ENCODE measurements around the gene TUBA3C. TPM values are rescaled to one million over a fixed set of nuclear protein-coding genes. Genes with fewer than 3 reads are reported as not detected.
"Not testable (repeated sequence)": the region's sequence is repeated elsewhere in the genome, so short reads cannot be mapped to it uniquely, and the experiment has no call there.

Gene TUBA3C
- not detected for total RNA-seq

DNA sequence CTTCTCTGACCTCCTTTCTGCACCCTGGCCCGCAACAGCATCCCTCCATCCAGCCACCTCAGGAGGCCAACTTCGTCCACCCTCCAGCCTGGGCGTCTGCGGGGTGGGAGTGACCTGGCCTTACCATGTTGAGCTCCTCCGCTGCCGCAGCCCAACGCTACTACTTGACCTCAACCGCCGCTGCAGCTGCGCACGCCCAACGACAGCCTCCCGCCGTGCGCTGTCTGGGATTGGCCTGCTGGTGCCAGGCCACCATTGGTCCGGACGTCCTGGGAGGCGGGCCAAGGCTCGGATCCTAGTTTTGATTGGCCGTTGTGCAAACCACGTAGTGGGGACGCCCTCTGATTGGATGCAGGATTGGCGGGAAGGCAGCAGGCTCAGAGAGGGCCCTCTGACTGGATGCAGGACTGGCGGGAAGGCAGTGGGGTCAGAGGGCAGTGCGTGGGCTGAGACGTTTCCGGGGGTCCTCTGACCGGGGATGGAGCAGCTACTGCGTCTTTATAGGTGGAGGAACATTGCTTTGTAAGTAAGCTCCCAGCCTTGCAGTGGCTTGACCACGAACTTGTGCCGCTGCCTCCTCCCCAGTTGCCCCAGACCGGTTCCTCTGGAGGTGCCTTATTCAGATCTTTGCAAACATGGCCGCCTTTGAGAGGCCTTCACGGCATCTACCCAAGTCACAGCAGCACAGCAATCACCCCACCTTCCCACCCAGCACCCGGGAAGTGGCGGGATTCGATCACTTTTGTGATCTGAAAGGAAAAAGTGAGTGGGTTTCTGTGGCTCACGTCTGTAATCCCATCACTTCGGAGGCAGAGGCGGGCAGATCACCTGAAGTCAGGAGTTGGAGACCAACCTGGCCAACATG lies at the start of gene TUBA3C:
Gene TUBA3C (minus strand): TSS at position 204 of the 865 bp plus-strand sequence. CDS start 77 bp downstream, at position 127.
- DNase-seq (ENCODE audit: low spot score in 2 of 2) (no peak), FAIRE-seq (no peak)

DNA sequence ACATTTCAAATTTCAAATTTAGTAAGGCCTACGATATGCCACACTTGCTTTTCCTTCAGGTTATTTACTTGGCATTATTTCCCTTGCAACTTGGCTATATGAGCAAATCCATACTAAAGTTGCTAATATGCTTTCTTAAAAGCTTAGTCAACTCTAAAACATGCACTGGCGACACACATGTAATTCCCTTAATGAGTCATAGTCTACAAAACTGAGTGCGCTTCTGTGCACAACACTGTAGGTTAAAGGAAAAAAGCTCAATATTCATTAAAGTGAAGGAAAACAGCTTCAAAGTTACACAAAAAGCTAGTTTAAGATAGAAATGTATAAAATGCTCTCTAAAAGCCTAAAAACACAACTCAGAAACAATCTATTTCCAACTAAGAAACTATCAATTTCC lies 25.8 kb upstream of the TUBA3C start:
- DNase-seq (ENCODE audit: low spot score in 2 of 2); FAIRE-seq: not testable (repeated sequence)

DNA sequence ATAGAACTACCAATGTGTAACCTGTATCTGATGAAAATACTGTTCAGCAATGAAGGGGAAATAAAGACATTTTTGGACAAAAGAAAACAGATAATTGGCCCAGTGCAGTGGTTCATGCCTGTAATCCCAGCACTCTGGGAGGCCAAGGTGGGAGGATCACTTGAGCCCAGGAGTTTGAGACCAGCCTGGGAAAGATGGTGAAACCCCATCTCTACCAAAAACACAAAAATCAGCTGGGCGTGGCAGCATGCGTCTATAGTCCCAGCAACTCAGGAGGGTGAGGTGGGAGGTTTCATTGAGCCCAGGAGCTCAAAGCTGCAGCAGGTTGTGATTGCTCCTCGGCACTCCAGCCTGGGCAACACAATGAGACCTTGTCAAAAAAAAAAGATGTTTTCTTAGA lies 11.0 kb upstream of the TUBA3C start:
- DNase-seq (ENCODE audit: low spot score in 2 of 2); FAIRE-seq: not testable (repeated sequence)

DNA sequence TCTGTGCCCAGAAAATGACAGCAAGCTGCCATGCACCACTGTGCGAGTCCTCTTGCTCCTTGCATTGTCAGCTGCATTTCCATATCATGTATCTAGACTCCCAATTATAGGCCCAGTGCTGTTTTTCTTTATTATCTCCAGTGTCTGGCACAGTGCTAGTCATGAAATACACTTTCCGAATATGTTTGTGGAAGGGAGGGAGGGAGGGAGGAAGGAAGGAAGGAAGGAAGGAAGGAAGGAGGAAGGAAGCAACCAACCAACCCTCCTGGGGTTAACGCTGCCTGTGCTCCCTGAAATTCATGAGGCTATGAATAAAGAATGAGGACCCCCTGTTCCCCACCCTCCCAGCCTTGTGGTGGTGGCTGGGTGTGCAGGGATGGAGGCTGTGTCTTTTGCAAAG lies 8.3 kb upstream of the TUBA3C start:
- FAIRE-seq; DNase-seq (ENCODE audit: low spot score in 2 of 2): not testable (repeated sequence)

DNA sequence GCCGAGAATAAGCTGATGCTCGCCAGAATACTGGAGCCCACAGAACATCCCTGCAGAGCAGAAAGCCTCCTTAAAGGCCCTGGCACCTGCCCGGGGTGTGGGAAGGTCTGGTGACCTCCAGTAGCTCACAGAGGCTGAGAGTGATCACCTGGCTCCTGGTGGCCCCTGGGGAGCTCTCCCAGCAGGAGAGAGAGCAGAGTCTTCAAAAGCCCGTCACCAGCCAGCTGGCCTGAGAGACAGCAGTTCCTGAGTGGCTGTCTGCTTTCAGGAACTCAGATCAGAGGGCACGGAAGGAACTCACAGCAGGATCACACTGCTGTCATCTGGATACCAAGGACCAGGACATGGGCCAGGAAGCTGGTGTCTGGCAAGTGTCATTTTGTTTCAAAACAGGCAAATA lies 7.7 kb upstream of the TUBA3C start:
- not testable (repeated sequence) for FAIRE-seq; DNase-seq (ENCODE audit: low spot score in 2 of 2)

DNA sequence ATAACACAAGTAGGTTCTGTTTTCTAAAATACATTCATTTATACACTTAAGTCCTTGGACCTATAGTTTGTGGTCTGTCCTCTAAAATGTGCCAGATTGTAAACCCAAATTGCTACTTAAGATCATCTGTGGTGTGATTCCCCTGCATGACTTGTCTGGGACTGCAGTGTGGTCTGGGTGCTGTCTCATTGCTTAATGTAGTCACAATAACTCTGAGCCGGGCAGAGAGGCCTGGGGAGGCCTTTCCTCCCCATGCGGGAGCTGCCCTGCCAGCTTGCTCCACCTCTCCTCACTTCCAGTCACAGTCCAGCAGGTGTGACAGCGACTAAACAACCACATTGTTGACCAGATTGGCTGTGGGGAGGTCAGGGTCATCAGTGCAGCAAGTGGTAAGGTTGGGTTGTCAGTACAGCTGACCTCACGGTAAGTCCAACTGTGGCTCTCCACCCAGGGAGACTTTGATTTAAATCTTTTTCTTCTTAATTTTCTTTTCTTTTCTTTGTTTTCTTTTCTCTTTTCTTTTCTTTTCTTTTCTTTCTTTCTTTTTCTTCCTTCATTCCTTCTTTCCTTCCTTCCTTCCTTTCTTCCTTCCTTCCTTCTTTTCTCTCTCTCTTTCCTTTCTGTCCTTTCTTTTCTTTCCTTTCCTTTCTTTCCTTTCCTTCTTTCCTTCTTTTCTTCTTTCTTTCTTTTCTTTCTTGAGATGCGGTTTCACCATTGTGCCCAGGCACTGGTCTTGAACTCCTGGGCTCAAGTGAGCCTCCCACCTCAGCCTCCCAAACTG lies 4.4 kb upstream of the TUBA3C start:
- FAIRE-seq (no peak), DNase-seq (ENCODE audit: low spot score in 2 of 2) (no peak)

DNA sequence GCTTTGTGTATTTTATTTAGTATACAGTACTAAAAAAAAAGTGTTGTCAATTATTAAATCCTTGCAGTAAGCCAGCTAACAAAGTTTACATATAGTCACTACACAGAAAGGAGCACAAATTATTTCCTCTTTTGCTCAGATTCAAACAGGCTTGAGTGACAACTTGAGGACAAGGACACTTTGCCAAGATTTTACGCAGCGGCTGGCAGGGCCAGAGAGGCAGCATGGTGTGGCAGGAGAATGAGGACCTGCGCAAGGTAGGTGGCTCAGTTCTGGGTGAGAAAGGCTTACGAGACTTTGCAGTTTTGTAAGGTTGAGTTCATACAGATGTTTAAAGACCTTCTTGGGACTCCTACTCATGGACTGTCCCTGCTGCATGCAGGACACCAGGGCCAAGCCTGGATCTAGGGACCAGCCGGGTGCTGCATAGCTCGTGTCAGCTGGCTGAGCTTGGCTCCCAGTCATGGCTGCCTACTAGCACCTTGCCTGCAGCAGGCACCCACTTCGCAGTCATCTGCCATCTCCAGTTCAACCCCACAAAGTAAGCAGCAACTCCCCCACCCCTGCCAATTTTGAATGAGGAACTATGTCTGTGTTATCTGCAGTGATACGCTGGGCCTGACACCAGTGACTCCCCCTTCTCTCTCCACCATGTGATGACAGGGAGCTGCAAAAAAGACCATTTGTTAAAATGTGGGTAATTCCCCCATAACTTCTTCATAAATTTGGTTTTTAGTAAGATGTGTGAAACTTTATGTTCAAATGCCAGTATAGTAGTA lies 3.7 kb upstream of the TUBA3C start:
- FAIRE-seq = no peak
- DNase-seq (ENCODE audit: low spot score in 2 of 2) = no peak

DNA sequence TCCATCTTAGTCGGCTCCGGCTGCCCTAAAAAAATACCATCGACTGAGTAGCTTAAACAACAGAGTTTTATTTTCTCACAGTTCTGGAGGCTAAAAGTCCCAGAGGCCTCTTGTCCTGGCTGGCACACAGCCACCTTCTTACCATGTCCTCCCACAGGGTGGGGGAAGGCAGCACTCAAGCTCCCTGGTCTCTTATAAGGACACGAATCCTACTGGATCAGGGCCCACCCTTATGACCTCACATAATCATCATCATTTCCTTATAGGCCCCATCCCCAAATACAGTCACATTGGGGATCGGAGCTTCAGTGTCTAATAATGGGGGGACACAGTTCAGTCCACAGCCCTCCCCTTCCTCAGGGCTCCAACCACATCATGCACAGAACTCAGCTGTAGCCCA lies 2.6 kb upstream of the TUBA3C start:
- FAIRE-seq (no peak), DNase-seq (ENCODE audit: low spot score in 2 of 2) (no peak)

DNA sequence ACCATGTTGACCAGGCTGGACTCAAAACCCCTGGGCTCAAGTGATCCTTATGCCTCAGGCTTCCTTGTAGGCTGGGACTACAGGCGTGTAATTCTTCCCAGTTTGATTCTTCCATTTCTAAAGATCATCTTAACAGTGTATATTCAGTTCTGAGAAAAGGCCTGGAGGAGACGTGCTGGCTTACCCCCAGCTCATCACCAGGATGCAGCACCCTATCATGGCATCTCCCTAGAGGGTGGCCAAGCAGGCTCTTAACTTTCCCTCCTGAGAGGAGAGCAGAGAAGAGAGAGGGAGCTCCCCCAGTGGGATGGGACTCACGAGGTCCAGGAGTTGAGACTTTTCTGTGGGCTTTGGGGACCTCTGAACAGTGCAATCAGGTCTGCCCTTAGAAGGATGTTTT lies 2.1 kb upstream of the TUBA3C start:
- FAIRE-seq = no peak
- no peak for DNase-seq (ENCODE audit: low spot score in 2 of 2)

DNA sequence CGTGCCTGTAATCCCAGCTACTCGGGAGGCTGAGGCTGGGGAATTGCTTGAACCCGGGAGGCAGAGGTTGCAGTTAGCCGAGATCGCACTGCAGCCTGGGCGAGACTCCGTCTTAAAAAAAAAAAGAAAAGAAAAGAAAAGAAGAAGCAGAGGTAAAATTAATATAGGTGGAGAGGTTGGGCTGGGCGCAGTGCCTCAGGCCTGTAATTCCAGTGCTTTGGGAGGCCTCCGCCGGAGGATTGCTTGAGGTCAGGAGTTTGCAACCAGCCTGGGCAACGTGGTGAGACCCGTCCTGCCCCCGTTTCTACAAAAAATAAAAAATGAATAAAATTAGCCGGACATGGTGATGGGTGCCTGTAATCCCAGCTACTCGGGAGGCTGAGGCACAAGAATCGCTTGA lies 912 bp upstream of the TUBA3C start:
- FAIRE-seq = no peak

DNA sequence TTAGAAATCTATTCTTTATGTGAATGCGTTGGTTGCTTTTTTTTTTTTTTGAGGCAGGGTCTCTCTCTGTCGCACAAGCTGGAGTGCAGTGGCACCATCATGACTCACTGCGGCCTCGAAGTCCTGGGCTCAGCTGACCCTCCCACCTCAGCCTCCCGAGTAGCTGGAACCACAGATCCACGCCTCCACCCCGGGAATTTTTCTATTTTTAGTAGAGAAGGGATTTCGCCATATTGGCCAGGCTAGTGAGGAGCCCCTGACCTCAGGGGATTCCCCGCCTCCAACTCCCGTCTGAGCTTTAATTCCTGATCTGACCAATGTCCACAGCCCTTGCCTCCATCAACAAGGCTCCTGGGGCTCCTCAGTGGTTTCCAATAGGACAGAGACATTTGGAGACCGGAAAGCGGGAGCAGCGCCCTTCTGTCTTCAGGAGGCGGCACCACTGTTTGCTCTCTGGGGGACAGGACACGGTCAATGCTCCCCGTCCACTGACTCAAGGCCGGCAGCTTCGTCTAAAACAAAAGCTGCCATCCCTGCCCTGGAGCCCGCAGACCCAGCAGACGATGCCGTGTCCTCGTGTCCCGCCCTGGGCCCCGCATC lies 503 bp downstream of the TUBA3C start:
- FAIRE-seq (no peak), DNase-seq (ENCODE audit: low spot score in 2 of 2) (no peak)

More for the DNA sequence above, 912 bp upstream of the TUBA3C start:
- DNase-seq (ENCODE audit: low spot score in 2 of 2) = no peak

DNA sequence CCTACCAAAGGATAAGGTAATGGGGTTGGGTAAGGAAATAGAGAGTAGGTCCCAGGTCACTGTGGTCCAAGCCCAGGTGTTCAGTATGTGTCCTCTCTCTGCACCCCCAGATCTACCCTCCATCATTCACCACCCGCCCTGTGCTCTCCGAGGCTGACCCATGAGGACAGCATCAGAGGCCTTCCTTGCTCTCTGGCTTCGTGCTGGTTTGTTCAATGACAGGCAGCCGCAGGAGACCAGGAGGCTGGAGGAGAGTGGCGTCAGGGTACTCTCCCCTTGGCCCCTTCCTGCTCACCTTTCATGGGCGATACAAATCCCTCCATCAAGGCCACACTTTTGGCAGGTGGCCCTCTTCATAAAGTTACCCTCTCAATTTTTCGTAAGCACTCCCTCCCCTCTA lies 1.7 kb downstream of the TUBA3C start:
- FAIRE-seq = no peak
- no peak for DNase-seq (ENCODE audit: low spot score in 2 of 2)

DNA sequence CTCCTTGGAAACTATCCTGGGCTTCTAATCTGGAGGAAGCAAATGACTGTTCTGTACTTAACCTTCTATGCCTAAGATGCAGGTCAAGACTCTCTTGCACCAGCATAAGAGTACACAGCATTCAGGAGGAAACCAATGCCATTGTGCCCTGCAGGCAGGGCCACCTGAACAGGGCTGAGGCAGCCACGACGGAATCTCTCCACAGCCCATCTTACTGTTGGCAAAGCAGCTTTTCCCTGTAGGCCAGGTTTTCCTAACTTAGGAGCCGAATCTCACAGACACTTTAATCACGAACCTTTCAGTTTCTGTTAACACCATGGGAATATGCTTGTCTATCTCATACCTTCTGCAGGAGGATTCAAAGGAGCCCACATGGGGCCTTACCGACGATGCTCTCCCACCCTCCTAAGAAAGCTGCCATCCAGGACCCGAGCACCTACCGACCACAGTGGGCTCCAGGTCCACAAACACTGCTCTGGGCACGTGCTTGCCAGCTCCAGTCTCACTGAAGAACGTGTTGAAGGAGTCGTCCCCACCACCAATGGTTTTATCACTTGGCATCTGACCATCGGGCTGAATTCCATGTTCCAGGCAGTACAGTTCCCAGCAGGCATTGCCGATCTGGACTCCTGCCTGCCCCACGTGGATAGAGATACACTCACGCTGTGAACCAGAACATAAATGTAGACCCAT lies 2.6 kb downstream of the TUBA3C start:
- FAIRE-seq (no peak), DNase-seq (ENCODE audit: low spot score in 2 of 2) (no peak)

DNA sequence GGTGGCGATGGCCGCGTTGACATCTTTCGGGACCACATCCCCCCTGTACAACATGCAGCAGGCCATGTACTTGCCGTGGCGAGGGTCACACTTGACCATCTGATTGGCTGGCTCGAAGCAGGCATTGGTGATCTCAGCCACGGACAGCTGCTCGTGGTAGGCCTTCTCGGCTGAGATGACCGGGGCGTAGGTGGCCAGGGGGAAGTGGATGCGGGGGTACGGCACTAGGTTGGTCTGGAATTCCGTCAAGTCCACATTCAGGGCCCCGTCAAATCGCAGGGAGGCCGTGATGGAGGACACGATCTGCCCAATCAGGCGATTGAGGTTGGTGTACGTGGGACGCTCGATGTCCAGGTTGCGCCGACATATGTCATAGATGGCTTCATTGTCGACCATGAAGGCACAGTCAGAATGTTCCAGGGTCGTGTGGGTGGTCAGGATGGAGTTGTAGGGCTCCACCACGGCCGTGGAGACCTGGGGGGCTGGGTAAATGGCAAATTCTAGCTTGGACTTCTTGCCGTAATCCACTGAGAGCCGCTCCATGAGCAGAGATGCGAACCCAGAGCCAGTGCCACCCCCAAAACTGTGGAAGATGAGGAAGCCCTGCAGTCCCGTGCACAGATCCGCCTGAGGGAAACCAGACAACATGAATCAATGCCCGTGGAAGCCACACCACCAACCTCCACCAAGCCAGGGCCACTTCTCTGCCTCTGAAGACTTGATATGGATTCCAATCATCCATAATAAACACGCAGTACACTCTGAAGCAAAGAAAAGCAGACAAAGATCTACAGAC lies 4.4 kb downstream of the TUBA3C start:
- FAIRE-seq; DNase-seq (ENCODE audit: low spot score in 2 of 2): not testable (repeated sequence)

DNA sequence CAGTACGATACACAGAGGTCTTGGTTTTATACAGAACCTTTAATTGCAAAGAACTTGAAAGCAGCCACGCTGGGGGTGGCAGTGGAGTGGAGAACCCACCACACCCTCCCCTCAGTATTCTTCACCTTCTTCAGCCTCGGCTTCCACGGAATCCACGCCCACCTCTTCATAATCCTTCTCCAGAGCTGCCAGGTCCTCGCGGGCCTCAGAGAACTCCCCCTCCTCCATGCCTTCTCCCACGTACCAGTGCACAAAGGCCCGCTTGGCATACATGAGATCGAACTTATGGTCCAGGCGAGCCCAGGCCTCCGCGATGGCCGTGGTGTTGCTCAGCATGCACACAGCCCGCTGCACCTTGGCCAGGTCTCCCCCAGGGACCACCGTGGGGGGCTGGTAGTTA lies 7.9 kb downstream of the TUBA3C start:
- no peak for FAIRE-seq

DNA sequence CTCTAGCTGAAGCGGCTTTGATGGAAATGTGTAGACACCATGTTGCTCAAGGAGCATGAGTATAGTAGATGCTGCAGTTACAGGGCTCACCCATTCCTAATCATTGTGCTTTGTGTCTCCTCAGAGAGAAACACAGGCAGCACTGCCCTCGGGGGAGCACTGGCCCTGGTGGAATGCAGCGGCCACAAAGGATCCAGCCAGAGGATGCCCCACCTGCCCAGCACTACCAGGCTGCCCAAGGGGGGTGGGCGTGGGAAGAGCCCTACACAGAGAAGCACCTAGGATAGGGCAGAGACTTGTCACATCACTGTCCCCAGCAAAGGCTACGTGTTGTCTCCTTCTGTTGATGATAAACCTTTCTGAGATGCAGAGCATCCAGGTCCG lies 9.0 kb downstream of the TUBA3C start:
- no peak for FAIRE-seq
- DNase-seq (ENCODE audit: low spot score in 2 of 2) = no peak

More for the DNA sequence above, 7.9 kb downstream of the TUBA3C start:
- no peak for DNase-seq (ENCODE audit: low spot score in 2 of 2)

DNA sequence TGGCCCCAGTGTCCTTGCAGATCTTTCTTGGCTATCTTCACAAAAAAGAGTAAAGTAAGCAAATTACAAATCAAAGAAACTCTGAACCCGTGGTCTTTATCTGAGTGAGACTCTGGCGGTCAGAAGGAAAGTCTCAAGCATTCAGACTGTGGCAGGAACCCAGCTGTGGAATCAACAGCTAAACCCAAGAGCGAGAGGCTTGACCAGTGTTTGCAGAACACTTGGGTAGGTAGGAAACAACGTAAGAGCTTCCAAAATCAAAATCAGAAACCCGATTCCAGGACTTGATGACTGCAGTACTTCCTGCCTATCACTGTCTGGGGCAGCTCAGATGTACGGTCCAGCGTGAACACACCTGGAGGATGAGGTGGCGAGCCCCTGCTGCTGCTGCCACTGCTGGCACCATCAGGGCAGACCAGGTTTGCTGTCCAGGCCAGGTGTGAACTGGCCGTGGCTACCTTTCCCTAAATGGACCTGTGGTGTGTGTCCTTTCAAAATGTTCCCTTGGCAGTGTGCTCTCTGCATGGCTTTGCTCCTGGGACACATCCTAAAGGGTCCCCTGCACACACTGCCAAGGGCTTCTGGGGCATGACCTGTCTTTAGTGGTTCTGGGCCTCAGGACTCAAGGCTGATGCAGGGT lies 9.5 kb downstream of the TUBA3C start:
- no peak for DNase-seq (ENCODE audit: low spot score in 2 of 2)
- FAIRE-seq = no peak

DNA sequence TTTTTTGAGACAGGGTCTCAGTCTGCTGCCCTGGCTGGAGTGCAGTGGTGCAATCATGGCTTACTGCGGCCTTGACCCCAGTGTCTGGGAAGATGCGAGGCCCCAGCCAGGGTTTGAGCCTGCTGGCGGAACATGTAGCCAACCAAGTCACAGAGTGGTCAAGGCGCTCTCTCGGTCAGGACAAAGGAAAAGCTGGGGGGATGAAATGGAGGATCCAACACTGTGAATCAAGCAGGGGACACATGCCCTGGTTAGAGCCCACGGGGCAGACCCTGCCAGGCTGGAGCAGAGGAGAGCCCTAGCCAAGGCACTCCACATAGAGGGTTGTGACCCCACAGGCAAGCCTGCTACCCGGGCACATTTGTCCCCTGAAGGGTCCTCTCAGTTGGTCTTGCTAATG lies 10.1 kb downstream of the TUBA3C start:
- FAIRE-seq = no peak

More for the DNA sequence above, 10.1 kb downstream of the TUBA3C start:
- DNase-seq (ENCODE audit: low spot score in 2 of 2) = no peak
